Activated naive CD4-positive, alpha-beta T cell (primary cell): ENCODE measurements around the gene CCDC137.

Experiments
- DNase-seq, 4 experiments: peaks; one replicate each; lab custom pipeline; 2025; lab: John Stamatoyannopoulos, UW

The CCDC137 gene

GRCh38 chr17:81683208-81683583, 16.7 kb downstream of the CCDC137 start:
- no peak for DNase-seq

DNA sequence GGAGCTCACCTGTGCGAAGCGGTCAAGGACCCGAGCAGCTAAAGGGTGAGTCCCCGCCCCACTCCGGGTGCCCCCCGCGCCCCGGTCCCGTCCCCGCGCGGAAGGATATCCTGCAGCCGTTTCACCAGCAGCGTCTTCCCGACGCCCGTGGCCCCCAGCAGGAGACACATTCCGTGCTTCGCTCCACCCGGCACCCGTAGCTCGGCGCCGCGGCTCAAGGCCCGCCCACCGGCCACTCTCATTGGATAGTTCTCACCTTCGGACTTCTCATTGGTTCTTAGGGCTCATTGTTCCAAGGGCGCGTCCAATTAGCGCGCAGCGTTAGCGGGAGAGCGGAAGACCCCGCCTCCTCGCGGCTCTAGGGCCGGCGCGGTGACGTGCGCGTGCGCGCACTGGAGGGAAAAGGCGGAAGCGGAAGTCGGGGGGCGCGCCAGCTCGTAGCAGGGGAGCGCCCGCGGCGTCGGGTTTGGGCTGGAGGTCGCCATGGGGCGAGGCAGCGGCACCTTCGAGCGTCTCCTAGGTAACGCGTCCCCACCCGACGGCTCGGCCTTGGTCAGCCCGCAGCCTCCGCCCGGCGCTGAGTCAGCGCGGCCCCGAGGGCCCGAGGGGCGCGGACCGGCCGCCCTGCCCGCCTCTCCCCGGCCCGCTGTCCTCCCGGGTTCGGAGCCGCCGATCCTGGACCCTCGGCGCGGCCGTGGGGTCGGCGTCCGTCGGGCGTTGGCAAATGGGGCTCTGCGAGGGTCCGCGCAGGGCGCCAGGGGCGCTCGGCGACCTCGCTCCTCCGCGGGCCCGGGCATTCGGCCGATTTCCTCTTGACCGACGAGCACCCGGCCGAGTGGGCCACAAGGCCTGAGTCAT, 17.3 kb downstream of the CCDC137 start, which contains the start of the genes ARL16 and HGS:
TSS of gene ARL16 (minus strand) at position 214 of the 858 bp plus-strand sequence. CDS start at position 170, 44 bp downstream.
TSS of gene HGS (plus strand) at position 428 of the 858 bp plus-strand sequence. CDS start at position 484, 56 bp downstream.
- DNase-seq, result peak; percentile 93 to 97 (median 94)

DNA sequence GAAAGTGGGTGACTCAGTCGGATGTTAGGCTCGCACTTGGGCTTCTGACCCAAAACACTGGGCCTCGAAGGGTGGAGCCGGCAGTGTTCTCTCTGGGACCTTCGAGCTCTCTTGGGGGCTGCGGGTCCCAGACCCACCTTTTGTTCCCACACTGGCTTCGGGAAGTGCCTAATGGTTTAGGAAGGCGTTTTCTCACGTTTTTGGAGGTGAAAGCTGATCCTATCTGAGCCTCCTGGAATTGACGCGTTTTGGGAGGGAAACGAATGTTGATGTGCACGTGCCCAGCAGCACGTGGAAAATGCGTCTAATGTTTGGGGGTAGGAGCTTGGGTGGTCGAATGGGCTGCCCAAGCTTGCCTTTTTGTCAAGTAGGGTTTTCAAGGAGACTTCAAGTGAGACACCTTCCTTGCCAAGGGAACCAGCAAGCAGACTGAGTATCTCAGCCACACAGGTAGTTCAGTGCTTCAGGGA, 17.9 kb downstream of the CCDC137 start:
- no peak for DNase-seq

GRCh38 chr17:81685108-81685507, 18.6 kb downstream of the CCDC137 start:
- DNase-seq, result no peak

DNA sequence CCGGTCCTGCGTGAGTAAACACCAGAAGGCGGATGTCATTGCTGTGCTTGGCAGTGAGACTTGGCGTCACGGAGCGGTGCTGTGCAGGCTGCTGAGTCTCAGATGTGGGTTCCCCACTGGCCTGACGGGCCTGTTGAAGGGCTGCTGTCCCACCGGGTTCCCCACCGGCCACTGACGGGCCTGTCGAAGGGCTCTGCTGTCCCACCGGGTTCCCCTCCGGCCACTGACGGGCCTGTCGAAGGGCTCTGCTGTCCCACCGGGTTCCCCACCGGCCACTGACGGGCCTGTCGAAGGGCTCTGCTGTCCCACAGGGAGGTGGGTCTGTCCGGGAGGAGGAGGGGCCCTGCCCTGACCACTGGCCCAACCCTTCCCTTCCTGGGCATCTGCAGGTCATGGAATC, 20.1 kb downstream of the CCDC137 start:
- no peak for DNase-seq

DNA sequence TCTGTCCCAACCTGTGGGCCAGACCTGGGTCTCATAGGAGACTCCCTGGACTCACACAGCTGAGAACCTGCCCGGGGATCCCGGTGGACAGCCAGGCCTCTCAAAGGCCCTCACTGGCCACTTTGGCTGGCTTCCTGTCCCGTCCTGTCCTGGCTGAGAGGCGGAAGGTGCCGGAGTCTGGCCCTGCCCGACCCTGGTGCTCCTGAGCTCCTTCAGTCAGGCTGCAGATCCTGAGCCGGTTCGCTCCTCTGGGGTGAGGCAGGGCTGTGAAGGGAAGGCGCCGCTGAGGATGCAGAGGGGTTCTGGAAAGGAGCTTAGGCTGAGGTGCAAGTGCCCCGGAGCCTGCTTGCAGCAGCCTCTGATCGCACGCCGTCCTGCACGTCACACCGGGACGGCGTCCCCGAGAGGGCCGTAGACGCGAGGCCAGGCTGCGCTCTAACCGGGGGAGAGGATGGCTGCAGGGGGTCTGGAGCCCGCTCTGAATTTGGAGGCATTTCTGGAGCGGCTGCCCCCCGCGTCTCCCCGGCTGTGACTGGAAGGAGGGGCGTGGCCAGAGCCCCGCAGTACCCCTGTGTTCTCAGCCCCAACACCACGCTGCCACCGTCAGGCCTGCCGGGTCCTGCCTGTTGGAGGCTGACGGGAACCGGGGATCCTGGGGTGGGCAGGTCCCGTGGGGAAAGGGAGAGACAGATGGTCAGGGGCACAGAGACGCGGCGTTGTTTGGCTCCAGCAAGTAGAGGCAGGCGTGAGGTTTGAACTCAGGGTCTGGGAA, 21.4 kb downstream of the CCDC137 start:
- DNase-seq, result no peak

DNA sequence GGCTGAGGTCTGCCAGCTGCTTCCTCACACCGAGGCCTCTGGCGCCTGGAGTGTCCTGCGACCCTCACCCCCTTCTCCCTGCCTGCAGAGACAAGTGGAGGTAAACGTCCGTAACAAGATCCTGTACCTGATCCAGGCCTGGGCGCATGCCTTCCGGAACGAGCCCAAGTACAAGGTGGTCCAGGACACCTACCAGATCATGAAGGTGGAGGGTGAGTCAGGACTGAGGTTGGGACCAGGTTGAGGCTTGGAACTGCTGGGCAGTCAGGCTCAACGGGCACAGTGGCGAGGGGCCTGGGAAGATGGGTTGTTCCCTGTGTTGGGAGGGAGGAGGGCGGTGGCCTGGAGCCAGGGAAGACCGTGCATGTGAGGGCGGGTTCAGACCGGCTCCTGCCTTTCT, 22.1 kb downstream of the CCDC137 start:
- DNase-seq, result no peak

DNA sequence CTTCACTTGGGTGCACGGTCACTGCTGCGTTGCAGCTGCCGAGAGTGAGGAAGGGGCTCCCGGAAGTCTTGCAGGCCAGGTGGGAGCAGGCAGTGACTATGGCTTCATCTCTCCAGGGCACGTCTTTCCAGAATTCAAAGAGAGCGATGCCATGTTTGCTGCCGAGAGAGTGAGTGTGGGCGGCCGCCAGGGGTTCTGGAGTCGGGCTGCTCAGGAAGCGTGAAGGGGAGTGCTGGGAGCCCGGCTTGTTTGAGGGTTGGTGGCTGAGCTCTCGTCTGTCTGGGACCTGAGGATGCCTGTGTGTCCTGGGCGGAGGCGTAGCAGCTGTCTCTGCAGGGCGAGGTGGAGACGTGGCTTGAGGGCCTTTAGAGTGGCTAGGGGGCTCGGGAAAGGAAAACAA, 23.5 kb downstream of the CCDC137 start:
- no peak for DNase-seq

GRCh38 chr17:81690549-81690948, 24.0 kb downstream of the CCDC137 start:
- DNase-seq, result no peak

DNA sequence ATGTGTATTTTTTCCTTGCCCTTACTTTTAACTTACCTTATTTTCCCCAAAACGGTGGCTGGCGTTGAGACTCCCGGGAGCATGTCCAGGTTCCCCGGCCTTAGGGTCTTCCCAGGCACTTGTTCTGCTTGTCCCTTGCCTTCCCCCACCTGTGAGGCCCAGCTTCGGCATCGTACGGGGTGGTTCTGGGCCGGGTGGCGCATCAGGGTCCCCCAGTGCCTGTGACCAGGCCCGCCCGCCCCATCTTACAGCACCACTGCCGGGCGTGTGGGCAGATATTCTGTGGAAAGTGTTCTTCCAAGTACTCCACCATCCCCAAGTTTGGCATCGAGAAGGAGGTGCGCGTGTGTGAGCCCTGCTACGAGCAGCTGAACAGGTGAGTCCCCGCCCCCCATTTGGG, 24.7 kb downstream of the CCDC137 start:
- DNase-seq, result no peak

- DNase-seq, result no peak
Measured at GRCh38 chr17:81691608-81692007, 25.1 kb downstream of the CCDC137 start.

DNA sequence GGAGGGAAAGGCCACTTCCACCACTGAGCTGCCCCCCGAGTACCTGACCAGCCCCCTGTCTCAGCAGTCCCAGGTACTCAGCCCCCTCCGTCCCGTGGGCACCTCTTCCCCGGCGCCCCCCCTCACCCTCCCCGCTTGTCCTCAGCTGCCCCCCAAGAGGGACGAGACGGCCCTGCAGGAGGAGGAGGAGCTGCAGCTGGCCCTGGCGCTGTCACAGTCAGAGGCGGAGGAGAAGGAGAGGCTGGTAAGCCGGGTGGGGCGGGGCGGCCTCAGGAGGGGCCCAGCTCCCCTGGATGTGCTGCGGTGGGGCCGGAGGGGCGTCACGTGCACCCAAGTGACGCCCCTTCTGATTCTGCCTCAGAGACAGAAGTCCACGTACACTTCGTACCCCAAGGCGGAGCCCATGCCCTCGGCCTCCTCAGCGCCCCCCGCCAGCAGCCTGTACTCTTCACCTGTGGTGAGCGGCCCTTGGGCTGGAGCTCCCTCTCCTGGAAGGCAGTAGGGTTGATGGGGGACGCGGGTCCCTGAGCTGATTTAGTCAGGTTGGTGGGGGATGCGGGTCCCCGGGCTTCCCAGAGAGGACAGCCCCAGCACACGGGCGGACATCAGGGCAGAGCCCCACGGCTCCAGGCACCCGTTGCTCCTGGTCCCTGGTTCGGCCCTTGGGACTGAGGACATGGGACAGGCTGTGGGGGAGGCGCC, 27.1 kb downstream of the CCDC137 start:
- DNase-seq, result no peak

GRCh38 chr17:81694810-81695209, 28.3 kb downstream of the CCDC137 start:
- DNase-seq, result no peak

GRCh38 chr17:81695211-81695610, 28.7 kb downstream of the CCDC137 start:
- DNase-seq, result no peak

DNA sequence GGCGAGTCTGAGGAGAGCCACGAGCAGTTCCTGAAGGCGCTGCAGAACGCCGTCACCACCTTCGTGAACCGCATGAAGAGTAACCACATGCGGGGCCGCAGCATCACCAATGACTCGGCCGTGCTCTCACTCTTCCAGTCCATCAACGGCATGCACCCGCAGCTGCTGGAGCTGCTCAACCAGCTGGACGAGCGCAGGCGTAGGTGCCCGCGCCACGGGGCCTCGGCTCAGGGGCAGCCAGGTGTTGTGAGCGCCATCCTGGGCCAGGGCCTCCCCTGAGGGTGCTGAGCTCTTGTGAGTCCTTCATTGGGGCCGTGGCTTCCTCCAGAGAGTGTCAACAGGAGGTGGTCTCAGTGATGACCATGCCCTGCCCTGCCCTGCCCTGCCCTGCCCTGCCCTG, 29.3 kb downstream of the CCDC137 start:
- no peak for DNase-seq

DNA sequence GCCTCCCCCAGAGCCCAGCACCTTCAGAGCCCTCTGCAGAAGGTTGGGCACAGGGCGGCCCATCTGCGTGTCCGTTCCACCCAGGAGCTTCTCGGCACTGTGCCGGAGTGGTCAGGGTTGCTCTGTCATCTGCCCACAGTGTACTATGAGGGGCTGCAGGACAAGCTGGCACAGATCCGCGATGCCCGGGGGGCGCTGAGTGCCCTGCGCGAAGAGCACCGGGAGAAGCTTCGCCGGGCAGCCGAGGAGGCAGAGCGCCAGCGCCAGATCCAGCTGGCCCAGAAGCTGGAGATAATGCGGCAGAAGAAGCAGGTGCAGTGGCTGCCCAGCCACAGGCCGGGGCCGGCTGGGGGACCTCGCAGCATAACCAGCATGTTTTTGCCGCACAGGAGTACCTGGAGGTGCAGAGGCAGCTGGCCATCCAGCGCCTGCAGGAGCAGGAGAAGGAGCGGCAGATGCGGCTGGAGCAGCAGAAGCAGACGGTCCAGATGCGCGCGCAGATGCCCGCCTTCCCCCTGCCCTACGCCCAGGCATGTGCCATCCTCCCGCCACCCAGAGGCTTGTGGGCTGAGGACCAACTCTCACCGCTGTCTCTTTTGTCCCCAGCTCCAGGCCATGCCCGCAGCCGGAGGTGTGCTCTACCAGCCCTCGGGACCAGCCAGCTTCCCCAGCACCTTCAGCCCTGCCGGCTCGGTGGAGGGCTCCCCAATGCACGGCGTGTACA, 29.8 kb downstream of the CCDC137 start:
- DNase-seq, result no peak

- no peak for DNase-seq
Measured at GRCh38 chr17:81697261-81698044, 30.9 kb downstream of the CCDC137 start.

DNA sequence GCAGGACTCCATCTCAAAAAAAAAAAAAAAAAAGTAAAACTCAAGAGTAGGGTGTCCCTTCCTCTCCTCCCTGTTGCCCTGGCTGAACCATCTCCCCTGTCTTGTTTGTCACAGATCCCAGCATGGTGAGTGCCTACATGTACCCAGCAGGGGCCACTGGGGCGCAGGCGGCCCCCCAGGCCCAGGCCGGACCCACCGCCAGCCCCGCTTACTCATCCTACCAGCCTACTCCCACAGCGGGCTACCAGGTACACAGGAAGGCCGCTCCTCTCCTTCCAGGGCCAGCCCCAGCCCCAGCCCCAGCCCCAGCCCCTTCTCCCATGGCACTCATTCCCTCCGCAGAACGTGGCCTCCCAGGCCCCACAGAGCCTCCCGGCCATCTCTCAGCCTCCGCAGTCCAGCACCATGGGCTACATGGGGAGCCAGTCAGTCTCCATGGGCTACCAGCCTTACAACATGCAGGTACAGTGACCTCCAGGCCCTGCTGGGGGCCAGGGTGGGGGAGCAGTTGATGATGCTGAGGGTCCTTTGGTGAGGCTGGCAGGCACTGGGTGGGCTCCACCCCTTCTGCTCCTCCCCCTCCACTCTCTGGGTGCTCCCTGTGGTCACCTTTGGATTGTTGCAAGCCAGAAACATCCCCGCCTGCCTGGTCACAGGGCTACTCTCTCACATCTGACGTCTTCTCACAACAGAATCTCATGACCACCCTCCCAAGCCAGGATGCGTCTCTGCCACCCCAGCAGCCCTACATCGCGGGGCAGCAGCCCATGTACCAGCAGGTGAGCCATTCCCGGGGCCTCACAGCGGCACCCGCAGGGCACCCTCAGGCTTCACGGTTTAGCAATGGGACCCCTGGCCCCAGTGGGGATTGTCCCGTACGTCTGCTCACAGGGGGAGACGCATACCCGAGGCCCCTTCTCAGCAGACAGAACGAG, 34.1 kb downstream of the CCDC137 start:
- no peak for DNase-seq

DNA sequence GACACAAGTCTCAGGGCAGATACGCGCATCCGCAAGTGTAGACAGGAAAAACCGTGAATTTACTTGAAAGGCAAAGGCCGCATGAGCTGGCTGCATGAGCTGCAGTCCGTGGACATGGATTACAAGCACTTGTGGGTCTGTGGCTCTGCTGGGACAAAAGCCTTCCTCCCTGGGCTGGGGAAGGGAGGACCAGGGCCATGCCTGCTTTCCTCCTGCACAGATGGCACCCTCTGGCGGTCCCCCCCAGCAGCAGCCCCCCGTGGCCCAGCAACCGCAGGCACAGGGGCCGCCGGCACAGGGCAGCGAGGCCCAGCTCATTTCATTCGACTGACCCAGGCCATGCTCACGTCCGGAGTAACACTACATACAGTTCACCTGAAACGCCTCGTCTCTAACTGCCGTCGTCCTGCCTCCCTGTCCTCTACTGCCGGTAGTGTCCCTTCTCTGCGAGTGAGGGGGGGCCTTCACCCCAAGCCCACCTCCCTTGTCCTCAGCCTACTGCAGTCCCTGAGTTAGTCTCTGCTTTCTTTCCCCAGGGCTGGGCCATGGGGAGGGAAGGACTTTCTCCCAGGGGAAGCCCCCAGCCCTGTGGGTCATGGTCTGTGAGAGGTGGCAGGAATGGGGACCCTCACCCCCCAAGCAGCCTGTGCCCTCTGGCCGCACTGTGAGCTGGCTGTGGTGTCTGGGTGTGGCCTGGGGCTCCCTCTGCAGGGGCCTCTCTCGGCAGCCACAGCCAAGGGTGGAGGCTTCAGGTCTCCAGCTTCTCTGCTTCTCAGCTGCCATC, 34.9 kb downstream of the CCDC137 start:
- DNase-seq, result no peak
